T1000 (cell line): Measurements from ENCODE around the gene PPP3R1.

ENCODE experiments used
- DNase-seq: peaks from one replicate; lab custom pipeline; 2025; ENCODE audit warnings: mixed read lengths; lab: John Stamatoyannopoulos, UW

The PPP3R1 gene

GRCh38 chr2:68256093-68256450, 3.7 kb upstream of the PPP3R1 start:
- DNase-seq, result no peak

GRCh38 chr2:68253219-68254068, 1.1 kb upstream of the PPP3R1 start:
- no peak for DNase-seq

GRCh38 chr2:68251855-68252399, 405 bp downstream of the PPP3R1 start:
- DNase-seq, result no peak

- no peak for DNase-seq
These were observed 1.0 kb downstream of the PPP3R1 start for GRCh38 chr2:68251187-68251854.

GRCh38 chr2:68250652-68251186, 1.6 kb downstream of the PPP3R1 start:
- peak; percentile 22 for DNase-seq

- DNase-seq, result no peak
These were observed 2.1 kb downstream of the PPP3R1 start for GRCh38 chr2:68250196-68250595.

- no peak for DNase-seq
These were observed 3.5 kb downstream of the PPP3R1 start for GRCh38 chr2:68248806-68249205.

GRCh38 chr2:68248361-68248760, 4.0 kb downstream of the PPP3R1 start:
- DNase-seq, result no peak

GRCh38 chr2:68246396-68246795, 5.9 kb downstream of the PPP3R1 start:
- DNase-seq, result no peak

GRCh38 chr2:68245672-68246071, 6.7 kb downstream of the PPP3R1 start:
- DNase-seq, result no peak

- DNase-seq, result no peak
These were observed 7.3 kb downstream of the PPP3R1 start for GRCh38 chr2:68245066-68245465.

- DNase-seq, result no peak
These were observed 7.9 kb downstream of the PPP3R1 start for GRCh38 chr2:68244456-68244855.

GRCh38 chr2:68241732-68242131, 10.6 kb downstream of the PPP3R1 start:
- no peak for DNase-seq

- no peak for DNase-seq
These were observed 11.9 kb downstream of the PPP3R1 start for GRCh38 chr2:68240446-68240845.

- no peak for DNase-seq
These were observed 13.1 kb downstream of the PPP3R1 start for GRCh38 chr2:68238955-68239822.

- DNase-seq, result no peak
These were observed 14.3 kb downstream of the PPP3R1 start for GRCh38 chr2:68237976-68238580.

- DNase-seq, result no peak
These were observed 14.9 kb downstream of the PPP3R1 start for GRCh38 chr2:68237404-68237803.

GRCh38 chr2:68236876-68237275, 15.5 kb downstream of the PPP3R1 start:
- DNase-seq, result no peak

- no peak for DNase-seq
These were observed 16.1 kb downstream of the PPP3R1 start for GRCh38 chr2:68236103-68236734.

- no peak for DNase-seq
These were observed 17.2 kb downstream of the PPP3R1 start for GRCh38 chr2:68235090-68235489.

- no peak for DNase-seq
These were observed 17.9 kb downstream of the PPP3R1 start for GRCh38 chr2:68234405-68234804.
